ENCODE measurements around the gene DUOX1. TPM values are rescaled to one million over a fixed set of nuclear protein-coding genes. Genes with fewer than 3 reads are reported as not detected.

Gene DUOX1
- total and polyA plus RNA-seq, 8 donors: 2.9 to 114 (median 62.6) TPM; not detected in 1

- intact Hi-C loops (cut with DNase I; ENCODE audit: low total_unique reads): no loop called here
- no peaks in the 10 kb centered on the region for H3K4me1 ChIP-seq
- 85 to 89% (median 87%) methylated on average over 2 of the region's 2 CpGs for WGBS, 5 donors
- TF ChIP-seq, protein P1, sequence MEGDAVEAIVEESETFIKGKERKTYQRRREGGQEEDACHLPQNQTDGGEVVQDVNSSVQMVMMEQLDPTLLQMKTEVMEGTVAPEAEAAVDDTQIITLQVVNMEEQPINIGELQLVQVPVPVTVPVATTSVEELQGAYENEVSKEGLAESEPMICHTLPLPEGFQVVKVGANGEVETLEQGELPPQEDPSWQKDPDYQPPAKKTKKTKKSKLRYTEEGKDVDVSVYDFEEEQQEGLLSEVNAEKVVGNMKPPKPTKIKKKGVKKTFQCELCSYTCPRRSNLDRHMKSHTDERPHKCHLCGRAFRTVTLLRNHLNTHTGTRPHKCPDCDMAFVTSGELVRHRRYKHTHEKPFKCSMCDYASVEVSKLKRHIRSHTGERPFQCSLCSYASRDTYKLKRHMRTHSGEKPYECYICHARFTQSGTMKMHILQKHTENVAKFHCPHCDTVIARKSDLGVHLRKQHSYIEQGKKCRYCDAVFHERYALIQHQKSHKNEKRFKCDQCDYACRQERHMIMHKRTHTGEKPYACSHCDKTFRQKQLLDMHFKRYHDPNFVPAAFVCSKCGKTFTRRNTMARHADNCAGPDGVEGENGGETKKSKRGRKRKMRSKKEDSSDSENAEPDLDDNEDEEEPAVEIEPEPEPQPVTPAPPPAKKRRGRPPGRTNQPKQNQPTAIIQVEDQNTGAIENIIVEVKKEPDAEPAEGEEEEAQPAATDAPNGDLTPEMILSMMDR (IDR thresholded peaks at IDR 0.05): no peak
- TF ChIP-seq POLR2AphosphoS5 (IDR thresholded peaks at IDR 0.05): peak in 1 of 3 donors; percentile 9
- no peak overlapping the region for H3K4me3 ChIP-seq
- H3K36me3 ChIP-seq: no peaks in the 10 kb centered on the region
- H3K27ac ChIP-seq: peak overlapping the region in 2 of 5 donors; percentile 7 to 48
- DNase-seq: no peak
- H3K27me3 ChIP-seq: no peaks in the 10 kb centered on the region
- no peaks in the 10 kb centered on the region for H3K9me3 ChIP-seq
Observed at GRCh38 chr15:45091576-45091975, 38.2 kb upstream of the DUOX1 start.

- H3K27me3 ChIP-seq: no peaks in the 10 kb centered on the region
- intact Hi-C loops (cut with DNase I; ENCODE audit: low total_unique reads): no loop called here
- H3K36me3 ChIP-seq: peaks cover 0 to 4% (median 0%) of the 10 kb centered on the region in 4 donors
- DNase-seq: no peak
- H3K4me1 ChIP-seq: no peaks in the 10 kb centered on the region
- H3K9me3 ChIP-seq: no peaks in the 10 kb centered on the region
- TF ChIP-seq, protein P1 (IDR thresholded peaks at IDR 0.05): no peak
- TF ChIP-seq POLR2AphosphoS5 (IDR thresholded peaks at IDR 0.05) (no peak), POLR2A (IDR thresholded peaks at IDR 0.05) (no peak), EP300 (IDR thresholded peaks at IDR 0.05) (no peak)
- H3K27ac ChIP-seq: no peak overlapping the region
- no peak overlapping the region for H3K4me3 ChIP-seq
- 86 to 94% (median 89%) methylated on average over 4 of the region's 4 CpGs for WGBS, 5 donors
Observed at GRCh38 chr15:45093013-45093412, 36.8 kb upstream of the DUOX1 start.

- WGBS, 5 donors: 78 to 93% (median 87%) methylated on average over 8 to 11 of the region's 11 CpGs
- Histone ChIP-seq H3K9me3 (no peaks in the 10 kb centered on the region), H3K4me1 (no peaks in the 10 kb centered on the region)
Observed at GRCh38 chr15:45093622-45094357, 36.0 kb upstream of the DUOX1 start.

GRCh38 chr15:45094358-45094730, 35.5 kb upstream of the DUOX1 start:
- Histone ChIP-seq H3K27ac (no peak overlapping the region), H3K27me3 (no peaks in the 10 kb centered on the region), H3K9me3 (no peaks in the 10 kb centered on the region), H3K4me3 (no peak overlapping the region), H3K4me1 (no peaks in the 10 kb centered on the region), H3K36me3 (peaks cover 0 to 6% (median under 1%) of the 10 kb centered on the region in 4 donors)
- no peak for DNase-seq
- intact Hi-C loops (cut with DNase I; ENCODE audit: low total_unique reads): no loop called here
- WGBS, 5 donors: 80 to 84% (median 82%) methylated on average over 9 of the region's 9 CpGs
- TF ChIP-seq, protein P1 (IDR thresholded peaks at IDR 0.05): no peak
- TF ChIP-seq EP300 (IDR thresholded peaks at IDR 0.05) (no peak), POLR2AphosphoS5 (IDR thresholded peaks at IDR 0.05) (no peak), POLR2A (IDR thresholded peaks at IDR 0.05) (no peak)

More at GRCh38 chr15:45093622-45094357, 36.0 kb upstream of the DUOX1 start:
- no peaks in the 10 kb centered on the region for H3K27me3 ChIP-seq
- intact Hi-C loops (cut with DNase I; ENCODE audit: low total_unique reads): no loop called here
- H3K36me3 ChIP-seq: peaks cover 0 to 4% (median 0%) of the 10 kb centered on the region in 4 donors
- H3K27ac ChIP-seq: no peak overlapping the region
- TF ChIP-seq POLR2AphosphoS5 (IDR thresholded peaks at IDR 0.05): no peak
- TF ChIP-seq, protein P1 (IDR thresholded peaks at IDR 0.05): no peak
- TF ChIP-seq EP300 (IDR thresholded peaks at IDR 0.05): no peak
- no peak for TF ChIP-seq POLR2A (IDR thresholded peaks at IDR 0.05)
- DNase-seq: no peak
- H3K4me3 ChIP-seq: no peak overlapping the region
